ENCODE data around the gene SLC22A15. TPM values are rescaled to one million over a fixed set of nuclear protein-coding genes. Genes with fewer than 3 reads are reported as not detected.
"Not testable (repeated sequence)": the region's sequence is repeated elsewhere in the genome, so short reads cannot be mapped to it uniquely, and the experiment has no call there.

Gene SLC22A15
- total RNA-seq, 4 donors from 2014 or later = 1.8 to 2.8 (median 2.3) TPM

- WGBS = 96% methylated on average over 3 of the region's 3 CpGs
- no peak overlapping the region for H3K4me3 ChIP-seq
- H3K9me3 ChIP-seq = no peaks in the 10 kb centered on the region
- no peaks in the 10 kb centered on the region for H3K27me3 ChIP-seq
- intact Hi-C loops (cut with DNase I) = no loop called here
- peaks cover 0 to 18% (median 2%) of the 10 kb centered on the region in 4 donors for H3K36me3 ChIP-seq
- H3K27ac ChIP-seq (replicated peaks in 1 of 4) = no peak overlapping the region
- no peak for DNase-seq (ENCODE audit: extremely low spot score)
- TF ChIP-seq CTCF (IDR thresholded peaks at IDR 0.05) (no peak), POLR2A (IDR thresholded peaks at IDR 0.05; ENCODE audit: low read depth) (no peak), EP300 (IDR thresholded peaks at IDR 0.05) (no peak), POLR2AphosphoS5 (IDR thresholded peaks at IDR 0.05) (no peak)
- no peaks in the 10 kb centered on the region for H3K4me1 ChIP-seq
Measured at GRCh38 chr1:115989699-115990098, 13.4 kb downstream of the SLC22A15 start.

- H3K4me1 ChIP-seq = no peaks in the 10 kb centered on the region
- no peak overlapping the region for H3K4me3 ChIP-seq
- peaks cover 0 to 4% (median 1%) of the 10 kb centered on the region in 4 donors for H3K9me3 ChIP-seq
- 92% methylated on average over 8 of the region's 8 CpGs for WGBS
- peaks cover 0 to 18% (median 5%) of the 10 kb centered on the region in 4 donors for H3K36me3 ChIP-seq
- H3K27me3 ChIP-seq = no peaks in the 10 kb centered on the region
- no peak for TF ChIP-seq POLR2A (IDR thresholded peaks at IDR 0.05; ENCODE audit: low read depth)
- TF ChIP-seq EP300 (IDR thresholded peaks at IDR 0.05) = no peak
- TF ChIP-seq POLR2AphosphoS5 (IDR thresholded peaks at IDR 0.05) = no peak
- TF ChIP-seq CTCF (IDR thresholded peaks at IDR 0.05) = no peak
- no peak for DNase-seq (ENCODE audit: extremely low spot score)
- H3K27ac ChIP-seq (replicated peaks in 1 of 4) = no peak overlapping the region
- intact Hi-C loops (cut with DNase I) = no loop called here
Measured at GRCh38 chr1:115991909-115992308, 15.6 kb downstream of the SLC22A15 start.

- peaks cover 0 to 24% (median 17%) of the 10 kb centered on the region in 4 donors for H3K9me3 ChIP-seq
- H3K27ac ChIP-seq (replicated peaks in 1 of 4); H3K4me1 ChIP-seq; H3K27me3 ChIP-seq; H3K4me3 ChIP-seq; intact Hi-C loops (cut with DNase I); DNase-seq (ENCODE audit: extremely low spot score): not testable (repeated sequence)
- H3K36me3 ChIP-seq = peaks cover 0 to 25% (median 7%) of the 10 kb centered on the region in 4 donors
- 96% methylated on average over 1 of the region's 1 CpG for WGBS
Measured at GRCh38 chr1:115997921-115998320, 21.6 kb downstream of the SLC22A15 start.

- Histone ChIP-seq H3K36me3 (peaks cover 0 to 14% (median 4%) of the 10 kb centered on the region in 4 donors), H3K9me3 (peaks cover 0 to 20% (median 15%) of the 10 kb centered on the region in 4 donors), H3K27me3 (no peaks in the 10 kb centered on the region), H3K4me3 (no peak overlapping the region), H3K4me1 (peaks cover 0 to 3% (median 0%) of the 10 kb centered on the region in 4 donors), H3K27ac (replicated peaks in 1 of 4) (no peak overlapping the region)
- no peak for DNase-seq (ENCODE audit: extremely low spot score)
- intact Hi-C loops (cut with DNase I) = no loop called here
- TF ChIP-seq POLR2AphosphoS5 (IDR thresholded peaks at IDR 0.05) (no peak), CTCF (IDR thresholded peaks at IDR 0.05) (no peak), POLR2A (IDR thresholded peaks at IDR 0.05; ENCODE audit: low read depth) (no peak), EP300 (IDR thresholded peaks at IDR 0.05) (no peak)
- 70% methylated on average over 3 of the region's 3 CpGs for WGBS
Measured at GRCh38 chr1:116001739-116002487, 25.6 kb downstream of the SLC22A15 start.

GRCh38 chr1:116002781-116003420 is 26.6 kb downstream of the SLC22A15 start:
- intact Hi-C loops (cut with DNase I) = no loop called here
- peaks cover 0 to 20% (median 2%) of the 10 kb centered on the region in 4 donors for H3K36me3 ChIP-seq
- H3K4me3 ChIP-seq = no peak overlapping the region
- DNase-seq (ENCODE audit: extremely low spot score) = no peak
- TF ChIP-seq POLR2AphosphoS5 (IDR thresholded peaks at IDR 0.05) = no peak
- TF ChIP-seq EP300 (IDR thresholded peaks at IDR 0.05) = no peak
- TF ChIP-seq POLR2A (IDR thresholded peaks at IDR 0.05; ENCODE audit: low read depth) = no peak
- TF ChIP-seq CTCF (IDR thresholded peaks at IDR 0.05) = no peak
- peaks cover 0 to 11% (median 5%) of the 10 kb centered on the region in 4 donors for H3K9me3 ChIP-seq
- H3K27ac ChIP-seq (replicated peaks in 1 of 4) = no peak overlapping the region
- H3K4me1 ChIP-seq = peaks cover 0 to 3% (median 0%) of the 10 kb centered on the region in 4 donors
- H3K27me3 ChIP-seq = no peaks in the 10 kb centered on the region
- 77% methylated on average over 1 of the region's 1 CpG for WGBS

Data from esophagus muscularis mucosa (tissue), 4 donors.